GM19468 (cell line): ENCODE measurements around the gene ARHGAP29.

Source experiments
- ATAC-seq: cut with Tn5 transposase; IDR thresholded peaks from one replicate; pipeline ENCODE4 v1.9.1; 2021; ENCODE audit warnings: mild to moderate bottlenecking, moderate library complexity, moderate number of reproducible peaks; ENCODE audit not compliant: unreplicated experiment; ENCODE audit errors: extremely low read depth

The ARHGAP29 gene

DNA sequence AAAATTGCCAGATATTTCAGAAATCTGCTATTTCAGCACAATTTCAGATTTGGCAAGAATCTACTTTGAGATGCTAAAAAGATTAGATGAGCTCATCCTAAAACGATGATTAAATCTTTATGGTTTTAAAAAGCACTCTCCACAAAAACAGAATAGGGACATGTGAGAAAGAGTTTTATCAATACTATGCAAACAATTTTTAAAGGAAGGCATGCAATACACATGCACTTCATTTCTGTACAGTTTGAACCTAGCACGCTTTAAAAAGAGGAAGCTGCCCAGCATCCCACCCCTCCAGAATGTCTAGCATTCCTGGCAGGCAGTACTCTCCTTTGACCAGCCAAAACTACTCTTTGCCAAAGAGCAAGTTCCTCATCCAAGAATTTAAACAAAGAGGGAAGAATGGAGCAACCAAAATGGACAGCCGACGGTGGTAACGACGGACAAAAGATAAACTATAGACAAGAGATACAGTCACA is 1.3 kb downstream of the ARHGAP29 start:
- no peak for ATAC-seq

DNA sequence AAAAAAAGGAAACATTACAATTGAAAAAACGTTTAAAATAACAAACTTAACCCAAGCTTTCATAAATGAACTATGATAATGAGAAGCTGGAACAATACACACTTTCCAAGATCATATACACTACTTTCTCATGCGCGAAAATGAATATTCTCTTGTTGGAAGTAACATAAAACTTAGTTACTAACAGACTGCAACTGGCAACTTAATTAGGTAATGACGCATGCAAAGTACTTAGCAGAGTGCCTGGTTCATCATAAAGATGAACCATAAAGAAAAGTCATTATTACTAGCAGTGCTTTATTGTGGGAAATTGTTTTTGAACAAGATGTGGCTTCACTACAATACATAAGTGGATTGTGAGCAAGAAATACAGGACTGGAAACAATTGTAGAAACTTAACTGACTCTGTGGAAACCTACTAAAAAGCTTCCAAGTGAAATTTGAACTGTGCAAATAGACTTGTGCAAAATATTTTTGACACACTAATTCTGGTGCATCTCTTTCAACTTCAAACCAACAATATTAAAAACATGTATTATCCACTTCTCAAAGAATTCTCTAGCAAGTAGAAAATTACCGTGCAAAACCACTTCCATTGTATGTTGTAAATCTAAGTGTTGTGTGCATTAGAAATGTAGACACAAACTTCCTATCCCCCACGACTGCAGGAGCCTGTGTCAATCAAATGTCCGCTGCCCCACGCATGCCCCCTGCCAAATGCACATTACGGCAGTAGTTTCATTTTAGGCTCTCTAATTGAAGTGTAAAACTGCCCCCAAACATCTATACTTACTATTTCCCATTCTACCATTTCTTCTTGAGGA is 2.0 kb downstream of the ARHGAP29 start:
- ATAC-seq: no peak

DNA sequence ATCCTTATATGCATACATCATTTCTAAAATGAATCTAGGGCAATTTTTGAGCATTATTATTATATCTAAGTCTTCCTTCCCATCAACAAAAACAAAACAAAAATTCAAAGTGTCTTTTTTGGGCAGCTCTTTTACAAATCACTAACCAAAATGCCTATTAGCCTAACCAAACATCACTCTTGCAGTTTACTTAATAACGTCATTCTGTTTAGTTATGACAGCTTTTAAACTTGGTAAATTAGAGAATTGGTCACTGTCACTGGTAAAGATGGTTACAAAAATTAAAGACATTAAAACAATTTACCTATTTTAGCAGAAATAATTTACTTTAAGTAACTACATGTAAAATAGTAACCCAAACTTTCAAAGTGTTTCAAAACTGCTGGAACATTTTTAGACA is 2.8 kb downstream of the ARHGAP29 start:
- no peak for ATAC-seq

DNA sequence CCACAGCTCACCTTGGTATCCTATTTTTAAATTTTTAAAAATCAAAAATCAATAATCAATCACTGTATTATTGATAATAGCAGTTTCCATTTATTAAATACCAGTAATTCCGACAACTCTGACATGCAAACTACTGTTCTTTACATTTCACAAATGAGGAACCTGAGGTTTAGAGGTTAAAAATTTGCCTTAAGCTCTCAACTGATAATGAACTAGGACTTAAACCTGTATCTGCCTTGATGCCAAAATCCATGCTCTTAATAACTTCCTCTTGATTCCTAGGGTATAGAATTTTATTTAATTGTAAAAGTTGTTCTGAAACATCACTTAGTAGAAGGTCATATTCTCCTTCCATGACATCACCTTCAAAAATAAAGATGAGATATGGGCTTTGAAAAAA is 5.6 kb downstream of the ARHGAP29 start:
- no peak for ATAC-seq

DNA sequence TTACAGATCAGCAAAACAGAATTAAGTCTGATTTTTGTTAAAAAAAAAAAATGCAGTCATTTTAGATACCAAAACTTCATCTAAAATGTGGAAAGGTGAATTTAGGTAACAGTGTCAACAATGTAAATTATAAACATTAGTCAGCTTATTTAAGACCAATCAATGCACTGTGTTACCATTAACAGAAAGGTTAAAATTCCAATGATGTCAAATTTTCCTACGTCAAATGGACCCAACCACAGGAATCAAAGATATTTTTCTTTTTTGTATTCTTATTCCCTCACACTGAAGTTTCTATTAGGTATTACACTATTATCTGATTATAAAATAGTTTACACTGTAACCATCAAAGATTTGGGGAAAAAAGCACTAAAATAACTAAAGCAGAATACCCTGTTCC is 6.5 kb downstream of the ARHGAP29 start:
- no peak for ATAC-seq

DNA sequence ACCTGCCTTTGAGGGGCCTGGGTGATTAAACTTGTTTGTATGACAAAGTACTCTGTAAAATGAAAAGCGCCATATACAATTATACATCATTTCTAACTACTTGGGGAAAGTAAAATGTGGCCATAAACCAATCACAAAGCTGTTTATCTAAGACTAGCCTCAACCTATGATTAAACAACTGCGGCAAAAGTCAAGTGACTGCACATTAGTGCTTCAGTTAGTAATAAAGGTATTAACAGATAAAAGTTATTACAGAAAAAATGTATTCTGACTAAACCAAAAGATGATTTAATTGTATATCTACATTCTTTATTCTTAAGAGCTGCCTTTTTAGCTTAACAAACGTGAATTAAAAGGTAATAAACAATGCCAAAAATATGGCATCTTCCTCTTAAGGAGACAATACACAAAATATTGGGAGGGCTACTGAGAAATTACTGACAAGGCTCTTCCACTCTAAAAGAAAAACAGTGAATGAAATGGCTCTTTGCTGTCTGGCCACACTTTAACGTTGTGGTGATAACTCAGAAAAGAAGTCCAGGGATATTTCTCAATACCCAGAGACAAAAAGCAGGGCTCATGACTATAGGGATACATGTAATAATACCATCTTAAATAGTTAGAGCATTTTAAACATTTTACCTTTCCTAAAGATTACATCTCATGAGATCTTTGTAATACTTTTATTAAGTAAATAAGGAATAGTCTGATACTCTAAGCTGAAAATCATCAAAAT is 8.6 kb downstream of the ARHGAP29 start:
- ATAC-seq: no peak

DNA sequence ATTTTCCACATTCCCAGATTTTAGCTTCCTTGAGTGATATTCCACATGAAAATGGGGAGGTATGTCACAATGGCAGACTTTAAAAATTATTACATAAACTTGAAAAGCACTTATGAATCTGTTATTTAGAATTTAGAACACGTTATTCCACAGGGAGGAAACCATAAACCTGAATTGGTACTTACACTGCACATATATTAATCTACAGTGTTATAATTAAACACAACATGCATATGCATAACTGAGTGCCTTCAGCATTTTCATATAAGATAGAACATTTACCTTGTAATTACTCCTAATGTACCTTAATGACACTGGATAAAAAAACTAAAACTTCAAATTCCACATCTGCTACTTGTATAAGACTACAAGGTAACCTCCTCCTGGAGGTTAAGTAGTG is 9.8 kb downstream of the ARHGAP29 start:
- ATAC-seq: no peak

DNA sequence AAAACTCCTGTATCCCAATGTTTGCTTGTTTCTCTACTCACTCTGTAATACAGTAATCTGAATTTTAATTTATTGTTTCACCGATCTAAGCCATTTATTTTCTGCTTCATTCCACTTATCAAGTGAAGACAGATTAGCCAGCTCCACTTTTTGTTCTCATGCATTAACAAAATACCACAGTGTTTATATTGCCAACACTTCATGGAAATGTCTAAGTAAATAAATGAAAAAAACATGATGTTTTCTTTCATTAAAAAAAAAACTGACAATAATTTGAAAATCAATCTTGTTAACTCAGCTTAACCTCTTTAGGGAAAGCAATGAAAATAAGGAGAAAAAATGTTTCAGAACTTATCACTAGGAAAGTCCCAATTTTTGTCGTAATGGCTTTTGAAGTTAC is 11.5 kb downstream of the ARHGAP29 start:
- ATAC-seq: no peak

DNA sequence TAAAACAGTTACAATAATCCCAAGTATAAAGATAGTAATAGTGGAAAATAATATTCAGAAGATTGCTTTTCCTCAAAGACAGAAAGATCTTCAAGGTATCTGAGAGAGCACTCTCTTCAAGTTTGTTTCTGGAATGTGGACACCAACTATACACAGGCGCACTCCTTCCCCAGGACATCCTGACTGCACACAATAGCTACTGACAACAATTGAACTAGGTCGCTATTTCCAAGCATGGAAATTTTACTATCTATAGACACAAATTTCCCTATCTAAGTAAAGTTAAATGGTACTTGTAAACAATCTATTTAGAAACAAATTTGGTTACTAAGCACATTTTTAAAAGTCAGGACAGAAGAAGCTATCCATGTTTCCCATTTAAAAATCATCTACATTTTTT is 19.1 kb downstream of the ARHGAP29 start:
- no peak for ATAC-seq

DNA sequence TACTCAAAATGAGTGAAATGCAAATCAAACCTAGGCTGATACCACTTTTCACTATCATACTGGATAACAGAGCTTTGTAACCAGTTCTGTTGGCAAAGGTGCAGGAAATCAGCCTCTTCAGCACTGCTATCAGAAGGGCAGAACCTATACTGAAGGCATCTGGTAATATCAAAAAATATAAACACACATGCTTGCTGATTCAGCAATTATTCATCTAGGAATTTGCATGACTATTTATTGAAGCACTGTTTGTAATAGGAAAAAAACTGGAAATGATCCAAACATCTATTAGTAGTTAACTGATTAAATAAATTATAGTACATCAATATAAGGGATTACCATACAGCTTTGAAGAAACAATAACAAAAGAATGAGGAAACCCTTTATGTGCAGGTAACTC is 21.4 kb downstream of the ARHGAP29 start:
- no peak for ATAC-seq

DNA sequence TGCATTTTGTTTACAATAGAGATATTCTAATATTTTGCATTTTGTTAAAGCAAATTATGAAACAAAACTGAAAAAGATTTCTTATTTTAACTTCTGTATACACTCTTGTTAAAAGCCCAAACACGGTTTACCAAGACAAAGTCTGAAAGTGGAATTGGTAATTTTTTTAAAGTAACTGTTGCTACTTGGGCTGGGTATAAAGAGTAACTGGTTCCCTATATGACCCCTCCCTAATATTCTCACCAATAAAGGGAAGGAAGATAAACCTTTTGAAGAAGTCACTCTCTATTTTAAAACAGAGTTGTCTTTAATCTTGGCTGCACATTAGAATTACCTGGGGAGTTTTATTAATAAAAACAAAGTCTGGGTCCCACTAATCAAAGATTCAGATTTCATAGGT is 27.4 kb downstream of the ARHGAP29 start:
- no peak for ATAC-seq

DNA sequence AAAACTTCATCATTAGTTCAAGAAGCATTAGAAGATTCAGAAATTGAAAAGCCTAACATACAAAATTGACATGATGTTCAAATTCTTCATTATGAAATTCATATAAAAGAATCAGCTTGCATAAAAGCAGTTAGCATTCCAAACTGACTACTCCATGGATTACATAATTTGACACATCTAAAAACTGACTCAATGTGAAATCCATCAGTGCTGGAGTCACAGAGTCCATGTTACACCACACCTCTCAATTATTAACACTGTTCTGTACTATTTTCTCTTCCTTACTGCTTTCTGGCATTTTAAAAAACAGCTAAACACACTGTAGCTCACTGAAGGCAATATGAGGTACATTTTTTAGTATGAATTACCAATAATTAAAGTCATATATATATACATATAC is 28.0 kb downstream of the ARHGAP29 start:
- no peak for ATAC-seq

DNA sequence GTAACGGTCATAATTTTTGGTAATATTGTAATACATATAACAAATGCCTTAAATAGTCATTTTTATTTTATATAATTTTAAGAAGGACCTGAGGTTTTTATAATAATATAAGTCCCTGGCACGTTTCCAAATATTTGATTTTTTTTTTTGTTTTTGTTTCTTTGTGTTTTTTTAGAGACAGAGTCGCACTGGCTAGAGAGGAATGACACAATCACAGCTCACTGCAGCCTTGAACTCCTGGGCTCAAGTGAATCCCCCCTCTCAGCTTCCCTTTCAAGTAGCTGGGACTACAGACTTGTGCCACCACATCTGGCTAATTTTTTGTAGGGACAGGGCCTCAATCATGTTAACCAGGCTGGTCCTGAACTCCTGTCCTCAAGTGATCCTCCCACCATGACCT is 29.7 kb downstream of the ARHGAP29 start:
- no peak for ATAC-seq

DNA sequence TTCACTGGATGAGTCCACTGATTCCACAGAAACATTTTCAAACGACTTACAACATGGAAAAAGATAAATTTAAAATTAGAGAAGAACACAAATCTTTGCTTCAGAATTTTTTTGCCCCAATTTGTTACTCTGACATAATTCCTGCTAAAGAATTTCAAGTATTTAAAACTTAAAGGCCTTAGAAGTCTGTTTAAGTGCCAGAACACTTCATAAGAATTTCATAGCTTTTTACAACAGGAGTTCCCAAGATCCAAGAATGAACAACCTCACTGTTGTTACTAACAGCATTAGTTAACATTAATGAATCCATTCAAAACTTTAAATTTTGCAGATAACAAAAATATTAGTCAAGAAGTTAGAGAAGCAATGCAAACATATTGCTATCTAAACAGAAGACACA is 31.7 kb downstream of the ARHGAP29 start:
- no peak for ATAC-seq

DNA sequence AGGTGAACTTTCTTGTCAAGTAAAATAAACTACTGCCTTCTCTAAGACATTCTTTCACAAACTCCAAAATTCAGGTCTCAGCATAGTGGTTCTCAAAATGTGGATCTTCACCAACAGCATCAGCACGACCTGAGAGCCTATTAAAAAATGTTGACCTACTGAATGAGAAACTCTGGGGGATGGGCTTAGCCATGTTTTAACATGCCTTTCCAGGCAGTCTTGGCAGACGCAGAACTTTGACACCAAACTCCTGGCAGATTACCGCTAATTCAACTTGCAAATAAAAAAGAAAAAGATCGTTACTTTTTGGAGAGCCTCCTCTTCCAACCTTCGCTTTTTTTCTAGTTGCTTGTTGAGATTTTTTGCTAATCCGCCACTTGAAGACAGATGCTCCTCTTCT is 35.1 kb downstream of the ARHGAP29 start:
- ATAC-seq: no peak

DNA sequence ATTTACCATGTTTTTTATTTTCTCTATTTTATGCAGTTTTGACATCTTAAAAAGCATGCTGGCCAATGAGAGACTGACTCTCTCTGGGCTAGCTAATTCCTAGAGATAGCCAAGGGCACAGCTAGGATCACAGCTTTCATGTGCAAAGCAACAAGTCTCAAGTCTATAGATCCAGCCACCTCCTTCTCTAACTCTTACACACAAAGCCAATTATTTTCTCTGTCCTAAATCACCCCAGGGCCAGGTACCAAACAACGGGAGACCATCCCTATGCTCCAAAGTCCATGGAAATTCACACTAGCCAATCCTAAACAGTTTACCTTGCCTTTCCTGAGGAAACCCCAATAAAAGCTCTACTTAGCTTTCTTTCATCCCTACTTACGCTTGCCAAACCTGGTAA is 38.0 kb downstream of the ARHGAP29 start:
- ATAC-seq: no peak

DNA sequence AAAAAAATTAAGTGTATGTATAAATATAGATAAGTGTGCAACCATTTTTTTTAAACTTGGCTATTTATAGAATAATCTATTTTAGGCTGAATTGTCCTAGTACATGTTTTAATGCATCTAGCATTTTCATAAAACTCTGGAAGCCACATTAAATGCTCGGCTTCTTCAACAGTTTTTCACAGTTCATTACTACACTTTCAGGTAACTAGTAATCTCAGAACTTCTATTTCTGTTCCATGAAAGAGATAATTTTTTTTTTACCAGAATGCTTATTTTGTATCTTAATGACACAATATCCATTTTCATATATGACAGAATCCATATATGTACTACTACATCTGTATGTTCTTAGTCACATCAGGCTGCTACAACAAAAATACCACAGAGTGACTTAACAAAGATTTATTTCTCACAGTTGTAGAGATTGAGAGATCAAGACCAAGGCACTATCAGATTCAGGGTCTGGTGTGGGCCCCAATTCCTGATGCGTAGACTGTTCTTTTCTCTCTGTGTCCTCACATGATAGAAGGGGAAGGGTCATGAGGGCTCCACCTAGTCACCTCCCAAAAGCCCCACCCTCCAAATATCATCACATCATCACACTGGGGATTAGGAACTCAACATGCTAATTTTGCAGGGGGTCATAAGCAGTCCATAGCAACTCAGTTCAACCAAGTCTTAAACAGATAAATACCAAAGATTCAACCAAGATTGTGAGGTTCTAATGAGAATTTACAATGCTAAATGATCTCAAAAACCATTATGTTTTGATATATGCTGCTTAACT is 43.1 kb downstream of the ARHGAP29 start:
- no peak for ATAC-seq

DNA sequence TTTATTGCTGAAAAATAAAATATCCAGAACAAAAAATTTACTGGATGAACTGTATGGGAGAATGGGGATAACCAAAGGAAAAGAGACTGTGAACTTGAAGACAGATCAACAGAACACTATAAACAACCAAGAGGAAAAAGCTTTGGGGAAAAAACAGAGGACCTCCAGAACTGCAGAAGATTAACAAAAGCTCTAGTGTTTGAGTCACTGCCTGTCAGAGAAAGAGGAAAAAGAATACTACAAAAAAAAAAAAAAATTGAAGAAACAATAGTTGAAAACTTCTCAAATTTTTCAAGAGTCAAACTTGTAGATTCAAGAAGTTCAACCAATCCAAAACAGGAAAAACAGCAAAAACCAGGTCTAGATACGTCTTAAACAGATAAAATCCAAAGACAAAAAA is 44.3 kb downstream of the ARHGAP29 start:
- ATAC-seq: no peak

DNA sequence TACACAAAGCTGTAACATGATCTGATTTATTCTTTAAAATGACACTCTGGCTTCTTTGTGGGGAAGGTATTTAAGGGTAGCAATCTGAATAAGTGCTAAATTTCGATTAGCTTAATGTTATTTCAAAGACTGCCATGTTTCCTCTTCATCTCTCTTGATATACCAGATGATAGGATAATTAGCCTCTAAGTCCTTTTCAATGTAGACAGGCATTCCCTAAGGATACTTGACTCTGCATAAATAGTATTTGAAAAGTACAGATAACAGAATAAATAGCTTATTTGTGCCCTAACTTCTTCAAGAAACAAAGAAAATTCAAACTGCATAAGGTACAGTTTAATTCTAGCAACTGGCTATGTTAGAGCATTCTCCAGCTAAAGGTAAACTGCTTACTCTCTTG is 46.2 kb downstream of the ARHGAP29 start:
- ATAC-seq: no peak

DNA sequence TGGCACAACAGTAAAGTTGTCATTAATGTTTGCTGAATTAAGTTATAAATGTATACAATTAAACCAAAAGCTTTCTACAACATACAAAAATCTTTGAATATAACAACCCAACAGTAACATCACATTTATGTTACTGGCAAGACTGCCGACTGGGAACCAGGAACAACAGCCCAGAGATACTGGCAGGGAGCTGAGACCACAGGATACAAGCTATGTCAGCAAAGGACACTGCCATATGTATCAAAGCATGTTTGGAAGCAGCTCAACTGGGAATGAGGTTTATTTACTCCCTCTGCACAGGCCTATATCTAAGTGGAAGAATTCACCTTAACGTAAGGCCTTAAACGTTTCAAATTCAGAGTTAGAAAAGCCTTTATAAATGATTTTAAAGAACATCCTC is 50.4 kb downstream of the ARHGAP29 start:
- ATAC-seq: no peak
